ENCODE data around the gene ZNF672. TPM values are rescaled to one million over a fixed set of nuclear protein-coding genes. Genes with fewer than 3 reads are reported as not detected.

The ZNF672 gene
- total and polyA plus RNA-seq, 2 of the 4 experiments (the other 2 are of a cell fraction) = 6.6 to 12.6 TPM

DNA sequence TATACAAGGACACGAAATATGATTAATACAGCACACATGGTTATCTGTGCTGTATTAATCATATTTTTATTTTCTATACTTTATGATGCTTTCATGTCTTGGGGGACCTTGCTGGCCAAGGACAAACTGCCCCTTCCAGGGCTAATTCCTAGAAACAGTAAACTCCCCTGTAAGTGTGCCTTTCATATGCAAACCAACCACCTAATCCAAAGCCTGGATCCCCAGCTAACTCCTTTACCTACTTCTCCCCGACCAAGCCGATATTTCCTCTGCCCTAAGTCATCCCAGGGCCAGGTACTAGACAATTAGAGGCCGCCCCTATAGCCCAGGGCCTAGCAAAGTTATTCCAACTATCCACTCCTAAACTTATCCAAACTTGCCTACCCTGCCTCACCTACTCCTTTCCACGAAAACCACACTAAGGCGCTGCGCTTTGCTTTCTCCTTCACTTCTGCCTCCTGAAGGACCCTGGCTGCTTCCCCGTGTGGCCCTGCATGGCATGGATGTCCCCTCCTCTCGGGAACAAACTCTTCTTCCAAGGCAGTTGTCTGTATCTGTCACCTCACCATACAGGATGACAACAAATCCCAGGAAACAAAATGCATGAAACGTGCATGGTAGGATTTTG lies 22.5 kb upstream of the ZNF672 start:
- H3K9ac ChIP-seq (ENCODE audit: low read depth, low read length) = no peak overlapping the region
- dilution Hi-C loops (cut with HindIII; ENCODE audit: low sequenced_read_pairs, unreplicated experiment) = no loop called here
- H2BK120ac ChIP-seq (ENCODE audit: low read depth, low read length) = no peak overlapping the region
- intact Hi-C loops (cut with micrococcal nuclease) = no loop called here
- H2BK15ac ChIP-seq (ENCODE audit: low read depth, low read length) = no peak overlapping the region
- no peak overlapping the region for H3K23ac ChIP-seq (ENCODE audit: low read depth, low read length)
- no peak overlapping the region for H2AFZ ChIP-seq (replicated peaks; ENCODE audit: low read length, poor library complexity)
- no TSS peak for BruUV-seq (replicated peaks)
- H2BK5ac ChIP-seq (ENCODE audit: low read depth, low read length, poor library complexity, severe bottlenecking) = no peak overlapping the region
- H3K4me1 ChIP-seq (ENCODE audit: control insufficient read depth, insufficient read depth, low read length) = peaks cover 3% of the 10 kb centered on the region
- no peak overlapping the region for H3K56ac ChIP-seq (ENCODE audit: extremely low read depth, insufficient read depth, low read length)
- H3K18ac ChIP-seq (ENCODE audit: low read depth, low read length) = no peak overlapping the region
- TF ChIP-seq CHD1 (IDR thresholded peaks at IDR 0.05; ENCODE audit: low read depth, low read length) (no peak), POLR2A (IDR thresholded peaks at IDR 0.05; ENCODE audit: low read depth, low read length) (no peak), RAD21 (IDR thresholded peaks at IDR 0.05; ENCODE audit: low read length) (no peak), SMC3 (IDR thresholded peaks at IDR 0.05; ENCODE audit: low read depth, low read length) (no peak), MAZ (IDR thresholded peaks at IDR 0.05; ENCODE audit: borderline replicate concordance, low read depth, low read length) (no peak)
- no peak overlapping the region for H3K4me3 ChIP-seq (ENCODE audit: insufficient read depth, low read depth, low read length)
- no peak overlapping the region for H3K14ac ChIP-seq (replicated peaks; ENCODE audit: low read depth, low read length)
- DNase-seq (no peak), ATAC-seq (ENCODE audit: low read depth) (no peak)
- peaks cover 33 to 52% of the 10 kb centered on the region in 2 experiments for H3K79me1 ChIP-seq (ENCODE audit: low read depth in 1 of 2, low read length in 2 of 2)
- peaks cover 17% of the 10 kb centered on the region for H4K20me1 ChIP-seq (ENCODE audit: insufficient read depth, low read length)
- in situ Hi-C loops (cut with MboI; ENCODE audit: low sequenced_read_pairs) = no loop called here
- H3K4ac ChIP-seq (ENCODE audit: low read depth, low read length) = no peak overlapping the region
- H4K5ac ChIP-seq (ENCODE audit: low read depth, low read length) = no peak overlapping the region
- H3K4me2 ChIP-seq (ENCODE audit: low read depth, low read length) = no peak overlapping the region
- no CpG with 5 or more reads among the region's 10 CpGs for WGBS, 2 experiments (ENCODE audit: extremely low coverage in 2 of 2, insufficient read length in 1 of 2)
- ChIA-PET POLR2A (ENCODE audit: unreplicated experiment) (no interaction called here), CTCF (interaction anchor here (0.5 kb wide), 1 partner anchor 57 kb away, joined by 3 read pairs; no protein-coding TSS in a partner anchor)
- no peak overlapping the region for H2AK9ac ChIP-seq (replicated peaks; ENCODE audit: low read depth, low read length, poor library complexity)
- no peak overlapping the region for H4K8ac ChIP-seq (ENCODE audit: low read depth in 2 of 2, low read length in 2 of 2)
- no peaks in the 10 kb centered on the region for H3K9me3 ChIP-seq (ENCODE audit: control insufficient read depth, insufficient read depth, low read length)
- peaks cover 62% of the 10 kb centered on the region for H3K36me3 ChIP-seq (ENCODE audit: control insufficient read depth, insufficient read depth, low read length)
- peaks cover 23% of the 10 kb centered on the region for H3K9me1 ChIP-seq (ENCODE audit: insufficient read depth, low read length)
- H4K91ac ChIP-seq (ENCODE audit: insufficient read depth, low read depth, low read length) = no peak overlapping the region
- no peak overlapping the region for H2BK20ac ChIP-seq (ENCODE audit: low read depth, low read length)
- no peaks in the 10 kb centered on the region for H3K27me3 ChIP-seq (ENCODE audit: control insufficient read depth, insufficient read depth, low read length)
- no peak overlapping the region for H2AK5ac ChIP-seq (ENCODE audit: low read depth, low read length)
- H3K27ac ChIP-seq (ENCODE audit: insufficient read depth, low read length) = no peak overlapping the region

Data from IMR-90 (cell line).